Activated CD4-positive, CD25-positive, alpha-beta regulatory T cell treated with anti-CD3 and anti-CD28 coated beads, Interleukin-2, amount 50 U/mL, for 24 hours (primary cell): Measurements from ENCODE around the gene KLF7.
A peak's percentile ranks its signal among the peaks of the same experiment; 100 is the strongest.

ENCODE experiments used
- ATAC-seq, 2 donors: fragments of 150-1000 bp; cut with Tn5 transposase; one replicate each; pipeline ENCODE4 v1.10.0; 2021; ENCODE audit warnings: mild to moderate bottlenecking in 1 of 2, moderate library complexity in 1 of 2

KLF7 gene

GRCh38 chr2:207166349-207167098 lies 776 bp upstream of the KLF7 start:
- ATAC-seq = peak; percentile 43 to 49

- peak; percentile 94 for ATAC-seq
Observed at GRCh38 chr2:207166039-207166348, 246 bp upstream of the KLF7 start.

- ATAC-seq = no peak
Observed at GRCh38 chr2:207164006-207164831, 1.5 kb downstream of the KLF7 start.

- no peak for ATAC-seq
Observed at GRCh38 chr2:207163756-207164005, 2.1 kb downstream of the KLF7 start.

GRCh38 chr2:207163053-207163755 lies 2.5 kb downstream of the KLF7 start:
- ATAC-seq = peak; percentile 22 to 24

GRCh38 chr2:207162316-207162715 lies 3.4 kb downstream of the KLF7 start:
- no peak for ATAC-seq

GRCh38 chr2:207161247-207162123 lies 4.3 kb downstream of the KLF7 start:
- no peak for ATAC-seq

- no peak for ATAC-seq
Observed at GRCh38 chr2:207160115-207160514, 5.6 kb downstream of the KLF7 start.

GRCh38 chr2:207159002-207159401 lies 6.7 kb downstream of the KLF7 start:
- no peak for ATAC-seq

- no peak for ATAC-seq
Observed at GRCh38 chr2:207157731-207158130, 8.0 kb downstream of the KLF7 start.

GRCh38 chr2:207157162-207157481 lies 8.6 kb downstream of the KLF7 start:
- ATAC-seq = no peak

GRCh38 chr2:207156451-207157161 lies 9.1 kb downstream of the KLF7 start:
- ATAC-seq = peak; percentile 71 to 89

GRCh38 chr2:207155516-207156444 lies 10.0 kb downstream of the KLF7 start:
- no peak for ATAC-seq

- no peak for ATAC-seq
Observed at GRCh38 chr2:207154556-207155510, 10.9 kb downstream of the KLF7 start.

GRCh38 chr2:207153266-207153975 lies 12.3 kb downstream of the KLF7 start:
- no peak for ATAC-seq

GRCh38 chr2:207151048-207151447 lies 14.7 kb downstream of the KLF7 start:
- no peak for ATAC-seq

- ATAC-seq = no peak
Observed at GRCh38 chr2:207150284-207150683, 15.5 kb downstream of the KLF7 start.

GRCh38 chr2:207149249-207150213 lies 16.2 kb downstream of the KLF7 start:
- ATAC-seq = peak; percentile 75 to 84
